GM19193 (cell line): ENCODE results near the gene DYNLL1.

ENCODE experiments used
- POLR2A ChIP-seq: IDR thresholded peaks from 4 replicates; pipeline ENCODE4 v1.6.1; 2011; ENCODE audit not compliant: insufficient read depth, insufficient read length; ENCODE audit errors: extremely low read depth

The DYNLL1 gene

GRCh38 chr12:120495731-120496412 lies at the start of gene DYNLL1:
Gene DYNLL1, plus strand, starts transcription at chr12:120496113. Its CDS starts 309 bp downstream, at chr12:120496422.
- TF ChIP-seq POLR2A, result peak; percentile 97

- no peak for TF ChIP-seq POLR2A
Measured at GRCh38 chr12:120447992-120448391, 47.9 kb upstream of the DYNLL1 start.

GRCh38 chr12:120453060-120453750 lies 42.7 kb upstream of the DYNLL1 start:
- no peak for TF ChIP-seq POLR2A

- no peak for TF ChIP-seq POLR2A
Measured at GRCh38 chr12:120453977-120454376, 41.9 kb upstream of the DYNLL1 start.

- no peak for TF ChIP-seq POLR2A
Measured at GRCh38 chr12:120455302-120455701, 40.6 kb upstream of the DYNLL1 start.

- no peak for TF ChIP-seq POLR2A
Measured at GRCh38 chr12:120457133-120457532, 38.8 kb upstream of the DYNLL1 start.

GRCh38 chr12:120460157-120460556 lies 35.8 kb upstream of the DYNLL1 start:
- no peak for TF ChIP-seq POLR2A

GRCh38 chr12:120462099-120462640 lies 33.7 kb upstream of the DYNLL1 start:
- TF ChIP-seq POLR2A, result no peak

GRCh38 chr12:120463712-120464111 lies 32.2 kb upstream of the DYNLL1 start:
- peak; percentile 25 for TF ChIP-seq POLR2A

- no peak for TF ChIP-seq POLR2A
Measured at GRCh38 chr12:120465756-120466155, 30.2 kb upstream of the DYNLL1 start.

- no peak for TF ChIP-seq POLR2A
Measured at GRCh38 chr12:120466560-120467315, 29.2 kb upstream of the DYNLL1 start.

GRCh38 chr12:120467439-120467838 lies 28.5 kb upstream of the DYNLL1 start:
- no peak for TF ChIP-seq POLR2A

- TF ChIP-seq POLR2A, result no peak
Measured at GRCh38 chr12:120468325-120468820, 27.5 kb upstream of the DYNLL1 start.

- no peak for TF ChIP-seq POLR2A
Measured at GRCh38 chr12:120468821-120469449, 27.0 kb upstream of the DYNLL1 start.
